Sigmoid colon (tissue), 4 donors: ENCODE results near the gene ZNF562.

Experiments
- EP300 ChIP-seq, 4 donors: sonication (generic); formaldehyde crosslinking; IDR thresholded peaks; one replicate each; pipeline ENCODE4 v1.6.1; 2017; ENCODE audit warnings: antibody characterized with exemption in 4 of 4
- POLR2A ChIP-seq, 2 donors: fragments of 450-650 bp; IDR thresholded peaks; one replicate each; pipeline ENCODE4 v1.6.1; 2016; ENCODE audit warnings: antibody characterized with exemption in 2 of 2, mild to moderate bottlenecking in 2 of 2, moderate library complexity in 2 of 2
- POLR2AphosphoS5 ChIP-seq, 4 donors: sonication (generic); formaldehyde crosslinking; IDR thresholded peaks; one replicate each; pipeline ENCODE4 v1.6.1; 2017; ENCODE audit warnings: antibody characterized with exemption in 4 of 4
- TF ChIP-seq, protein P1 (sequence below), 4 experiments: fragments of 450-650 bp in 3 of 4; fragments of 200-600 bp in 1 of 4; IDR thresholded peaks; one replicate each; pipeline ENCODE4 v1.5.1; 2016 to 2019; ENCODE audit warnings: antibody characterized with exemption in 4 of 4, mild to moderate bottlenecking in 3 of 4, moderate library complexity in 2 of 4

GRCh38 chr19:9700229-9700981 is 25.5 kb upstream of the ZNF562 start:
- TF ChIP-seq, protein P1, sequence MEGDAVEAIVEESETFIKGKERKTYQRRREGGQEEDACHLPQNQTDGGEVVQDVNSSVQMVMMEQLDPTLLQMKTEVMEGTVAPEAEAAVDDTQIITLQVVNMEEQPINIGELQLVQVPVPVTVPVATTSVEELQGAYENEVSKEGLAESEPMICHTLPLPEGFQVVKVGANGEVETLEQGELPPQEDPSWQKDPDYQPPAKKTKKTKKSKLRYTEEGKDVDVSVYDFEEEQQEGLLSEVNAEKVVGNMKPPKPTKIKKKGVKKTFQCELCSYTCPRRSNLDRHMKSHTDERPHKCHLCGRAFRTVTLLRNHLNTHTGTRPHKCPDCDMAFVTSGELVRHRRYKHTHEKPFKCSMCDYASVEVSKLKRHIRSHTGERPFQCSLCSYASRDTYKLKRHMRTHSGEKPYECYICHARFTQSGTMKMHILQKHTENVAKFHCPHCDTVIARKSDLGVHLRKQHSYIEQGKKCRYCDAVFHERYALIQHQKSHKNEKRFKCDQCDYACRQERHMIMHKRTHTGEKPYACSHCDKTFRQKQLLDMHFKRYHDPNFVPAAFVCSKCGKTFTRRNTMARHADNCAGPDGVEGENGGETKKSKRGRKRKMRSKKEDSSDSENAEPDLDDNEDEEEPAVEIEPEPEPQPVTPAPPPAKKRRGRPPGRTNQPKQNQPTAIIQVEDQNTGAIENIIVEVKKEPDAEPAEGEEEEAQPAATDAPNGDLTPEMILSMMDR (IDR thresholded peaks at IDR 0.05): no peak
- no peak for TF ChIP-seq EP300 (IDR thresholded peaks at IDR 0.05)
- no peak for TF ChIP-seq POLR2A (IDR thresholded peaks at IDR 0.05)
- no peak for TF ChIP-seq POLR2AphosphoS5 (IDR thresholded peaks at IDR 0.05)
